Tibial nerve (tissue), 4 donors: ENCODE data around the gene DNAJC4. TPM values are rescaled to one million over a fixed set of nuclear protein-coding genes. Genes with fewer than 3 reads are reported as not detected.

ENCODE experiments used
- DNase-seq, 2 donors: peaks; one replicate each; pipeline ENCODE4 v3.0.0-alpha.2; 2019; ENCODE audit warnings: low spot score in 2 of 2
- H3K27ac ChIP-seq, 4 donors: fragments of 200-600 bp; sonication (generic) in 3 of 4; one replicate each; pipeline ENCODE4 v1.5.1; 2017 to 2019; ENCODE audit warnings: mild to moderate bottlenecking in 1 of 4
- H3K27me3 ChIP-seq, 2 donors: fragments of 200-600 bp; sonication (generic) in 1 of 2; one replicate each; pipeline versions ENCODE4 v1.5.1 to v1.6.0; 2017 to 2019
- H3K36me3 ChIP-seq, 3 donors: fragments of 200-600 bp; sonication (generic); one replicate each; pipeline ENCODE4 v1.5.1; 2018 to 2019
- H3K4me1 ChIP-seq, 4 donors: fragments of 200-600 bp; sonication (generic) in 3 of 4; one replicate each; pipeline ENCODE4 v1.5.1; 2017 to 2019
- H3K4me3 ChIP-seq, 4 donors: fragments of 200-600 bp; sonication (generic) in 3 of 4; one replicate each; pipeline ENCODE4 v1.5.1; 2017 to 2019; ENCODE audit warnings: mild to moderate bottlenecking in 1 of 4, moderate library complexity in 1 of 4
- H3K9me3 ChIP-seq, 4 donors: fragments of 200-600 bp; sonication (generic) in 3 of 4; one replicate each; pipeline ENCODE4 v1.5.1; 2017 to 2019
- CTCF ChIP-seq, 5 experiments: fragments of 200-600 bp in 3 of 5; fragments of 450-650 bp in 2 of 5; sonication (generic) in 3 of 5; IDR thresholded peaks; one replicate each; pipeline ENCODE4 v1.5.1; 2016 to 2019; ENCODE audit warnings: antibody characterized with exemption in 5 of 5, mild to moderate bottlenecking in 3 of 5, moderate library complexity in 2 of 5
- EP300 ChIP-seq, 2 donors: sonication (generic); formaldehyde crosslinking; IDR thresholded peaks; one replicate each; pipeline ENCODE4 v1.6.1; 2017; ENCODE audit warnings: antibody characterized with exemption in 2 of 2, mild to moderate bottlenecking in 1 of 2
- POLR2A ChIP-seq, 2 donors: fragments of 450-650 bp; IDR thresholded peaks; one replicate each; pipeline ENCODE4 v1.6.1; 2017; ENCODE audit warnings: antibody characterized with exemption in 2 of 2, mild to moderate bottlenecking in 2 of 2, moderate library complexity in 2 of 2
- WGBS, 2 donors: methylation state at CpG; one replicate each; pipeline ENCODE4 v1.1.5; 2018; 5-methylcytosine and 5-hydroxymethylcytosine counted together
- total RNA-seq, 4 donors: library from RNA; depleted of rRNA; stranded (reverse); fragments of >200 nt; gene quantifications; one replicate each; pipeline ENCODE4 v1.1.0, GENCODE V29; 2016

Gene DNAJC4
- total RNA-seq, 4 donors from 2014 or later, result 20.1 to 42.0 (median 25.8) TPM

- 76 to 84% methylated on average over 14 to 17 of the region's 17 CpGs for WGBS, 2 donors
- TF ChIP-seq CTCF (IDR thresholded peaks at IDR 0.05) (no peak), POLR2A (IDR thresholded peaks at IDR 0.05) (no peak), EP300 (IDR thresholded peaks at IDR 0.05) (no peak)
- Histone ChIP-seq H3K27me3 (no peaks in the 10 kb centered on the region), H3K9me3 (no peaks in the 10 kb centered on the region), H3K4me3 (no peak overlapping the region), H3K4me1 (peaks cover 0 to 11% (median 2%) of the 10 kb centered on the region in 4 donors), H3K27ac (no peak overlapping the region), H3K36me3 (peaks cover 0 to 39% (median 0%) of the 10 kb centered on the region in 3 donors)
- no peak for DNase-seq
Observed at GRCh38 chr11:64220271-64220670, 10.1 kb upstream of the DNAJC4 start.

- Histone ChIP-seq H3K27me3 (no peaks in the 10 kb centered on the region), H3K36me3 (peaks cover 0 to 39% (median 0%) of the 10 kb centered on the region in 3 donors), H3K27ac (no peak overlapping the region), H3K4me3 (no peak overlapping the region), H3K9me3 (no peaks in the 10 kb centered on the region), H3K4me1 (peaks cover 0 to 16% (median 2%) of the 10 kb centered on the region in 4 donors)
- no peak for TF ChIP-seq CTCF (IDR thresholded peaks at IDR 0.05)
- no peak for TF ChIP-seq EP300 (IDR thresholded peaks at IDR 0.05)
- TF ChIP-seq POLR2A (IDR thresholded peaks at IDR 0.05), result no peak
- DNase-seq, result no peak
- 91 to 92% methylated on average over 7 to 9 of the region's 14 CpGs for WGBS, 2 donors
Observed at GRCh38 chr11:64220798-64221197, 9.6 kb upstream of the DNAJC4 start.

GRCh38 chr11:64222651-64223000 lies 7.7 kb upstream of the DNAJC4 start:
- no peaks in the 10 kb centered on the region for H3K9me3 ChIP-seq
- no peak overlapping the region for H3K27ac ChIP-seq
- TF ChIP-seq POLR2A (IDR thresholded peaks at IDR 0.05), result no peak
- H3K27me3 ChIP-seq, result no peaks in the 10 kb centered on the region
- peaks cover 0 to 28% (median 14%) of the 10 kb centered on the region in 4 donors for H3K4me1 ChIP-seq
- 67 to 80% methylated on average over 9 of the region's 9 CpGs for WGBS, 2 donors
- peaks cover 0 to 39% (median 0%) of the 10 kb centered on the region in 3 donors for H3K36me3 ChIP-seq
- no peak for DNase-seq
- H3K4me3 ChIP-seq, result no peak overlapping the region

GRCh38 chr11:64223001-64223651 lies 7.2 kb upstream of the DNAJC4 start:
- no peak overlapping the region for H3K27ac ChIP-seq
- H3K4me1 ChIP-seq, result peaks cover 0 to 32% (median 17%) of the 10 kb centered on the region in 4 donors
- DNase-seq, result no peak
- H3K27me3 ChIP-seq, result no peaks in the 10 kb centered on the region
- no peaks in the 10 kb centered on the region for H3K9me3 ChIP-seq
- no peak overlapping the region for H3K4me3 ChIP-seq
- TF ChIP-seq POLR2A (IDR thresholded peaks at IDR 0.05), result no peak
- TF ChIP-seq CTCF (IDR thresholded peaks at IDR 0.05), result no peak
- no peak for TF ChIP-seq EP300 (IDR thresholded peaks at IDR 0.05)
- WGBS, 2 donors, result 81 to 83% methylated on average over 23 to 24 of the region's 24 CpGs
- H3K36me3 ChIP-seq, result peaks cover 0 to 39% (median 0%) of the 10 kb centered on the region in 3 donors

GRCh38 chr11:64224151-64224890 lies 6.0 kb upstream of the DNAJC4 start:
- Histone ChIP-seq H3K9me3 (no peaks in the 10 kb centered on the region), H3K36me3 (peaks cover 0 to 38% (median 0%) of the 10 kb centered on the region in 3 donors), H3K4me1 (peaks cover 0 to 38% (median 22%) of the 10 kb centered on the region in 4 donors), H3K27ac (no peak overlapping the region), H3K4me3 (no peak overlapping the region), H3K27me3 (no peaks in the 10 kb centered on the region)
- DNase-seq, result no peak
- 83 to 88% methylated on average over 12 to 15 of the region's 17 CpGs for WGBS, 2 donors
- TF ChIP-seq CTCF (IDR thresholded peaks at IDR 0.05) (no peak), POLR2A (IDR thresholded peaks at IDR 0.05) (no peak), EP300 (IDR thresholded peaks at IDR 0.05) (no peak)
